GM19468 (cell line): Measurements from ENCODE around the gene TVP23C.
"Not testable (repeated sequence)": the region's sequence is repeated elsewhere in the genome, so short reads cannot be mapped to it uniquely, and the experiment has no call there.

Source experiments
- ATAC-seq: cut with Tn5 transposase; IDR thresholded peaks from one replicate; pipeline ENCODE4 v1.9.1; 2021; ENCODE audit warnings: mild to moderate bottlenecking, moderate library complexity, moderate number of reproducible peaks; ENCODE audit not compliant: unreplicated experiment; ENCODE audit errors: extremely low read depth

Gene TVP23C

DNA sequence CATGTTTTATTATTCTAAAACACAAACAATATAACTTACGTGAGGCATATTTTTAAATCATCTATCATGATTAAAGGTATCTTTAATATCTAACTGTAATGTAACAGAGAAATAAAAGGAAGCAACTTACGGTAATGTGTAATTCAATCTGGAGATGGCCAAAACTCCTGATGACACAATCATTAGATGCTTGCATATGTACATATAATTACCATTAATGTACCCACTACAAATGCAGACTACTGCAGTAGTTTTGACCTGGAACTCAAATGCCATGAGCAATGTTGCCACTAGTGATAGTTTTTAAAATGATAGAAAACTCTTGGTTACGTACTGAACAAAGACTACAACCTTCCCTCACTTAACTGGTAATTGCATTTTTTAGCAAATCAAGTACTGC is 30.2 kb downstream of the TVP23C start:
- not testable (repeated sequence) for ATAC-seq

DNA sequence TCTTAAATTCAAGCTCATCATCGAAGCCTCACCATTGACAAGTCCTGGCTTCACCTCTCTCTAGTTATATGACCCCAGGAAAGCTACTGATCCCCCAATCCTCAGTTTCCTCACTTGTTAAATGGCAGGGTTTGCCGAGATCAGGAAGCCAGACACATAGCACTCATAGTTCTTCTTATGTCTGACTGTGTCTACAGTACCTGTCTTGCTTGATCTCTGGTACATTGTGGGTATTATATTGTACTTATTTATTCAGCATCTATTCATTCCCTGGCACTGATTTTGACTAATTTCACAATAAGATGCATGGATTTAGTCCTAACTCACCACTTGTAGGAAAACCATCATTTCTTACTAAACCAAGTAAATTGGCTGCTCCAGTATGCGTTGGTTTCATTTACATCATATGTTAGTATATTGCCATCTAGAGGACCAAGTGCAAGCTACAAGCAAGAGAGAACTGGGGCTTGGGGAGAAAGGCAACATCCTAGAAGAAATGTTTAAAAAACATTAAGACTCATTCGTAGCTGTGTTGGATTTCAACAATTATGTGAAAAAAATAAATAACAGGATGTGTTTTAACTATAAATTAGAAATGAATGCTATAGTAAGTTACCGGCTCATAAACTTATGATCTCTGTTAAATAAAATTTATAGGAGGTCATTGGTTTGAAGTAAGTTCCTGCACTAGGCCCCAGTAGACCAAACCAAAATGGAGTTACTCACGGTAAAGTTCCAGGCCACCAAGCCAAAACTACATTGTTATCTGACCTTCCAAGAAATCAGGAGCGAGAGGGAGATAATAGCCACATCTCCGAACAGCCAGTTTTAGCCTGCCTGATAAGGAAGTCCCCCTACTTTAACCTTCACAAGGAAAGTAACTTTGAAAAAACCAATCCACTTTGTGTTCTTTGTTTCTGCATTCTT is 36.7 kb downstream of the TVP23C start:
- ATAC-seq = not testable (repeated sequence)

DNA sequence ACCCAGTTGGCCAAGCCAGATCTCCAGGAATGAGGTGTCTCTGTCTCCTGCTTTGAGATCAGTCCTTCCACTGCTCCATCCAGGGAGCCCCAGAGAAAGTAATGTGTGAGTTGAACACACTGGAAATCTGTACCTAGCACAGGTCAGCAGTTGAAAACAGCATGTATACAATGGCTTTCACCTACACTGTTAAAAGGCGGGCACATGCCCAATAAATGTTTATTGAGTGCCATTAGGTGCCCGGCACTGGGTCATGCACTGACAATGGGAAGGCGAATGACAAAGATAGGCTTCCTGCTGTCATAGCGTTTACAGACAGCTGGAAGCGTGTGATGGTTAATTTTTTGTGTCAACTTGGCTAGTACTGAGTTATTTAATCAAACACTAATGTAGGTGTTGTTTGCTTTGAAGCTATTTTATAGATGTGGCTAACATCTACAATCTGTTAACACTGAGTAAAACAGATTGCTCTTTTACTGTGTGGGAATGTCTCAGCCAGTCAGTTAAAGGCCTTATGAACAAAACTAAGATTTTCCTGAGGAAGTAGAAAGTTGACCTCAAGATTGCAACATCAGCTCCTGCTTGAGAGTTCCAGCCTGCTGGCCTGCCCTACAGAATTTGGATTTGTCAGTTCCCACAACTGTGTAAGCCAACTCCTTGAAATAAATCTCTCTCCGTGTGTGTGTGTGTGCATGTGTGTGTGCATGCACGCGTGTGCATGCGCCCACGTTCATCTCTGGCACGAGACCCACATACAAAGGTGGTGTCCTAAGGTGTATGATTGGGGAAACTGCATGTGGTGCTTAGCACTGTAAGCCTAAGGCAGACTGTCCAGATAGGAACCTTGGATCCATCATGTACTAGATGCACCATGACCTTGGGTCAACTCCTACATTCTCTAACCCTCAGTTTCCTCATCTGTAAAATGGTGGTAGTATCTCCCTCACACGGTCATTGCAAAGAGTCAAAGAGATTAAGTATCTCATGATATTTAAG is 38.0 kb downstream of the TVP23C start:
- ATAC-seq = not testable (repeated sequence)

DNA sequence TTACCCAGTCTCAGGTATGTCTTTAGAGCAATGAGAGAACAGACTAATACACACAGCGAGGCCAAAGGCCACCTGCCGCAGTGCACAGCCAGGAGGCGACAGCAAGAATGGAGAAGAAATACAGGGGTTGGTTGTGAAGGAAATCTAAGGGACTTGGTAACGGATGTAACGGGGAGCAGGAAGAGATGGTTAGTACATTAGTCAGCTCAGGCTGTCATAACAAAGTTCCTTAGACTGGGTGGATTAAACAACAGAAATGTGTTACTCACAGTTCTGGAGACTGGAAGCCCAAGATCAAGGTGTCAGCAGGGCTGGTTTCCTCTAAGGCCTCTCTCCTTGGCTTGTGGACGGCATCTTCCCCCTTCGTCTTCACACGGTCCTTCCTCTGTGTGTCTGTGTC is 47.1 kb downstream of the TVP23C start:
- ATAC-seq = no peak

DNA sequence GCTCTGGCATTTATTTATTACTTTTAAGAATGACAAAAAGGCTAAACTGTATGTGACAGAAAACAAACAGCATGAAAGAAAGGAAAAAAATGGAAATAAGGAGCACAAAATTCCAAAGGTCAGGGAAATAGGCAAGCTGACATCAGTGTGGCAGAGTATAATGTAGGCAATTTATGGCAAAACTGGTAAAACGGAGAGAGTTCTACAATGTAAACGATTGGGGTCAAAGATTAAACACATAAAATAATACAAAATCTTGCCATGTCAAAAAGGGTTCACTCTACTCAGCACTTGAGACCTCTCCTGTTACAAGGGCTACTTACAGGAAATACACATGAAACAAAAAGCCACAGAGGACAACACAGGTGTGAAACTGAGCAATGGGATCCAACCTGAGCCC is 48.8 kb downstream of the TVP23C start:
- no peak for ATAC-seq

DNA sequence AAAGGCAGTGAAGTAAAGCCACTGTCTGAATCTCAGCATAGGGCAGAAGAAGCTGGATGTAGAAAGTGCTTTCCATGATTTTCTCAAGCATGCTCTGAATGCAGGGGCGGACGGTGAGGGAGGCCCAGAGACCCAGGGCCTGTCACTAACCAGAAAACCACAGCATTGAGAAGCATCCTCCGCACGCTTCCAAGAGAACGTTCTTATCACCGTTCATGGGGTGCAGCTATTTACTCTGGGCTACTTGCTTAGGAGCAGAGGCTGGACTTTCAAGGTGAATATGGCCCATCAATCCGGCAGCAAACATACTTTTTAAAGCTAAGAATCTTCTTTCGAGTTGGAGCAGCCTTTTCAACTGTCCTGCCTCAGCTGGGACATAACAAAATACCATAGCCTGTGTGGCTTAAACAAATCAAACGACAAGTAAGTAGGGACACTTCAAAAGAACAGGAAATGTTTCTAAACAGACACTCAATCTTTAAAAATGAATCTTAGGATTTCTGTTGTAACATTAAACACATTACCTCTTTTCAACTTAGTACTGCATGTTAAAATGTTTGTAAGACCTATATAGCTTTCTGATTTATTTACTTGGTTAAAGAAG is 49.3 kb downstream of the TVP23C start:
- ATAC-seq = no peak

DNA sequence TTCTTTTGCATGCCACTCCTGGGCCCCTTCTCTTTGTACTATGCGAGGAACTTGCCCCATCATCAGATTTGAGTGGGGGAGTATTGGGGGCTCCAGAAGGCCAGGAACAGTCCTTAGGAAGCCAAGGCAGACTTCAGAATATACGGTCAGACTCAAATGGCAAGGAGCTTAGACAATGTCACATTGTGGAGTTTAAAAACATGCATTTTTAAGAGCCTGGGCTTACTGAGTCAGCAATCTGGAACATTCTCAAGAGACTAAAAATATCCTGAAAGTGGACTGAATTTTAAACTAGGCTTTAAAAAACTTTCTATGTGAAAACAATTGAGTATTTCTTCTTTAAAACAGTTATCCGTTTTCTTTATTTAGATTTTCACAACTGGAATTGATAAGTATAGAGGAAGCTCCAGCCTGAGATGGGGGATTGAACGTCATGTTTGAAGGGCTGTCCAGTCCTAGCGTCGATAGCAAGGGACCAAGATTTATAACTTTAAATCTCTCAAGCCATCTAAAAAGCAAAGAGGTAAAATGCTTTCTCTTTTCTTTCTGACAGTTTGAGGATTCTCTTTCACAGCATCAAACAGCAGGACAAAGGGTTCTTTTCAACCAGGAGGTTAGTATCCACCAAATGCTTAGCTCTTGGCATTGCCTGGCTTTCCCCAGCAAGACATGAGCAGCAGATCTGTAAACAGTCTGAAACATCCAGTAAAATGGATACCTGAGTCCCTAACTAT is 50.1 kb downstream of the TVP23C start:
- no peak for ATAC-seq

DNA sequence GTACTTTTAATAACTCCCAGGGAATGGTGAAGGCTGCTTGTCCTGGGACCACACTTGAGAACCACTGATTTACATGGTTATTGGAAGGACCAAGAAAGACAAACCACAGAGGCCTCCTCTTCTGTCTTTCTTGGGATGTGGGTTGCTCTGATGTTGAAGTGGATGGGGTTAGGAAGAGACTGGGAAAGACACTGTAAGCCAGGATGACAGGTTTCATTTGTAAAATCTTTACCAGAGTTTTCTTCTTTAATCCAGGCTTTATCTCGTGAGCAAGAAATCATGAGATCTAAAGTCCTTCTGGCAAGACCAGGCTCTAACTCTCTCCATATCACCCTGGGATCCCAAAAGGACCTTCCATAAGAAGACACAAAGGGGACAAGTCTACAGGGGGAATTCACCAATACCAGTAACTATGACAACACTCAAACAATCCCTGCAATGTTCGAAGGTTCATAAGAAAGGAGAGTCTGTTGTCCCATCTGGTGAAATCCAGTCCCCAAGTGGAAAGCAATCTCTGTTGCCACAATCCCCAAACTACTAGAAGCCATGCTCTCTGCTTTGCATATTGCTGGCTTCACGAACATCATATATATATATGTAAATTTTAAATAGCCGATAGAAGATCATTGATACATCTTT is 51.1 kb downstream of the TVP23C start:
- no peak for ATAC-seq

DNA sequence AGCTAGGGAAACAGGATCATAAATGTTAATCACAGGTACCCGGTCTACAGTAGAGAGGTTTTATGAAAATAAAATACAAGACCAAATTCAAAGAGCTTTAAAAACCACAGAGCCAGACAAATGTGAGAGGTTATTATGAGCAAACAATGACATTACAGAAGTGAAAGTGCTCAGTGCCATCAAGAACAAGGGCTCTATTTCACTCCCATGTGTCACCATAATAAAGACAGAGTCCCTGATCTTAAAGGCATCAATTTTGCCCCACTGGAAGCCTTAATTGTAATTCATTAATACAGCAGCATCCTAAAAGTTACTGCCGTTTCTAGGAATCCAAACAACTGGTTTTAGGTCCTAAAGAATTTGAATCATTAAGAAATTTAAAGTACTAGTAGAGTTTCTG is 52.1 kb downstream of the TVP23C start:
- ATAC-seq = peak; percentile 71

DNA sequence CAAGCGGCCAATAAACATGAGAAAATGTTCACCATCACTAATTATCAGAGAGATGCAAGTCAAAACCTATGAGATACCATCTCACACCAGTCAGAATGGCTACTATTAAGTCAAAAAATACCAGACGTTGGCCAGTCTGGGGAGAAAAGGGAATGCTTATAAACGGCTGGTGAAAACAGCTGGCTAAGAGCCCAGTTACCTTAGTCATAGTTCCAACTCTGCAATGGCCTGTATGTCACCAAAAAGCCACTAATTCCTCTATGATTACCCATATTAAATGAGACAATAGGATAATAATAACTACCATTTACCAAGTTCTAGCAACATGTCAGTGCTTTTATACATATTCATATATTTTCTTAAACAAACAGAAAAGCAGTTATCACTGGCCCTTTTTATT is 52.9 kb downstream of the TVP23C start:
- ATAC-seq = no peak

DNA sequence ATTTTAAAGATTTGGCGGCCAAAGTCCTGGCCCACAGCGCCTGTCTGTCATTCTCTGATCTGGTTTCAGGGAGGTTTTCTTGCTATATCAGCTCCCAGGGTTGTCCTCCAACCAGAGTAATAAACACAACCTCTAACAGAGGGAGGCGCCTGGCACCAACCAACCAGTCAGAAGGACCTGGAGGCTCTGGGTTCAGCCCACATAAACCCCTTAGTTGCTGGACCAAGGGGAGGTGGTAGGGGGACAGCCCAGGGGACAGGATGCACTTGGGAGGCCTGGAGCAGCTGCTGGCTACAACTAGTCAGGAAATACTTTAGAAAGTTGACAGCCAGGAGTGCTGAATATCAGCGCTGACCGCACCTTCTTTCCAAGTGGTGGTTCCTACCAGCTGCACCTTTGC is 54.2 kb downstream of the TVP23C start:
- ATAC-seq = no peak

DNA sequence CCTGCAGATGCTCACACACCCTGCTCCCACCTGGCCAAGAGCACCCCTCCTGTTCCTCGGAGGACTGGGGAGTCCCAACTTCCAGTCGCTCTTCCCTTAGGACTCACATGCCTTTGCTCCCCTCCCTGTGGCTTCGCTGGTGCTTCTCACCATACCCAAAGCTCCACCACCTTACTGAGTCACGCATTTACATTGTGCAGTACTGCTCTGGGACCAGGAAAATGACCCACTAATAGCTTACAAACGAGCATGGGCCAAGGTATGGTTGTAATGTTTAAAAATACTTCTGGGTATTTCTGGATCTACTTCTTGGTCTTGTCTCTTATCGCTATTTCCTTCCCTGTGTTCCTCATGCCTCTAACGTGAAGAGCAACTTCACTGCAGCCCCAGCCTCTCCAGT is 54.8 kb downstream of the TVP23C start:
- no peak for ATAC-seq

DNA sequence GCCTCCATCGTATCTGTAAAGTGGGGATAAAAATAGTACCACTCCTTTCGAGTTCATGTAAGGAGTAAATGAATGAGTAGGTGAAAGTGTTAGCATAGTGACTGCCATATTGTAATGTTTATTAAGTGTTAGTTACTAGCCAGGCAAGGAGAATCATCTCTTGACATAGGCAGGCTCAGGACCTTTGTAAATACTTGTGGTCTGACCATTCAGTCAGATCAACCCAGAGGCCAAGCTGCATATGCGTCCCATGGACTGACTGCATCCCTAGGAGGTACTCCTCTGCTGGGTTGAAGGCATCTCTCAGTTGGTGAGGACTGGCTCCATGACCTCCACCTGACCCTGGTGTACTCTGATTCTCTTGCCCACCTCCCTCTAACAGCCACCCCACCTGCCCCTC is 55.4 kb downstream of the TVP23C start:
- no peak for ATAC-seq

DNA sequence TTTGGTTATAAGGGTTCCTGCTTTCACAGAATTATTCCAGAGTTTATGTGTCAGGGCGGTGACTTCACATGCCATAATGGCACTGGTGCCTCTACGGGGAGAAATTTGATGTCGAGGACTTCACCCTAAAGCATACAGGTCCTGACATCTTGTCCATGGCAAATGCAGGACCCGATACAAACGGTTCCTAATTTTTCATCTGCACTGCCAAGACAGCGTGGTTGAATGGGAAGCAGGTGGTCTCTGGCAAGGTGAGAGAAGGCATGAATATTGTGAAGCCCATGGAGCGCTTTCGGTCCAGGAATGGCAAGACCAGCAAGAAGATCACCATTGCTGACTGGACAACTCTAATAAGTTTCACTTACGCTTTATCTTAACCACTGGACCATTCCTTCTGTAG is 56.3 kb downstream of the TVP23C start:
- ATAC-seq = no peak

DNA sequence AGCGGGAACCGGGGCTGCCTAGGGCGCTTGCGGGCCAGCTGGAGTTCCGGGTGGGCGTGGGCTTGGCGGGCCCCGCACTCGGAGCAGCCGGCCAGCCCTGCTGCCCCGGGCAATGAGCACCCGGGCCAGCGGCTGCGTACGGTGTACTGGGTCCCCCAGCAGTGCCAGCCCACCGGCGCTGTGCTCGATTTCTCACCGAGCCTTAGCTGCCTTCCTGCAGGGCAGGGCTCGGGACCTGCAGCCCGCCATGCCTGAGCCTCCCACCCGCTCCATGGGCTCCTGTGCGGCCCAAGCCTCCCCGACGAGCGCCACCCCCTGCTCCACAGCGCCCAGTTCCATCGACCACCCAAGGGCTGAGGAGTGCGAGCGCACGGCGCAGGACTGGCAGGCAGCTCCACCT is 57.6 kb downstream of the TVP23C start:
- not testable (repeated sequence) for ATAC-seq

DNA sequence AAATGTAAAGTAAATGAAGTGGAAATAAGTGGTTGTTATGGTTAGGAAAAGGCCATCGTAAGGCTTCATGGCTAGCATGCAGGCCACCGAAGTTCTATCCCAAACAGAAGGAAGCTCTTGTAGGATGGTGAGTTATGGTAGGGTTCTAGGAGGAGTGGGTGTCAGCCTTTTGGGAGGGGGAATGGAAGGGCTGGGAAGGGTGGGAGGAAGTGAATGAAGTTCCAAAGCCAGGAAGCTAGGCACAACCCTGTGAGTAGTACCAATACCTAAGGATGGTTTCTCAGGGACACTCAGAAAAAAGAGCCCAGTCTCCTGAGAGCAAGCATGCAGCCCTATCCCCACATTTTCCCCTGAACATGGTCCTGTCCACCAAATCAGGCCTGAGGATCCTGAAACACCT is 59.6 kb downstream of the TVP23C start:
- ATAC-seq = no peak

DNA sequence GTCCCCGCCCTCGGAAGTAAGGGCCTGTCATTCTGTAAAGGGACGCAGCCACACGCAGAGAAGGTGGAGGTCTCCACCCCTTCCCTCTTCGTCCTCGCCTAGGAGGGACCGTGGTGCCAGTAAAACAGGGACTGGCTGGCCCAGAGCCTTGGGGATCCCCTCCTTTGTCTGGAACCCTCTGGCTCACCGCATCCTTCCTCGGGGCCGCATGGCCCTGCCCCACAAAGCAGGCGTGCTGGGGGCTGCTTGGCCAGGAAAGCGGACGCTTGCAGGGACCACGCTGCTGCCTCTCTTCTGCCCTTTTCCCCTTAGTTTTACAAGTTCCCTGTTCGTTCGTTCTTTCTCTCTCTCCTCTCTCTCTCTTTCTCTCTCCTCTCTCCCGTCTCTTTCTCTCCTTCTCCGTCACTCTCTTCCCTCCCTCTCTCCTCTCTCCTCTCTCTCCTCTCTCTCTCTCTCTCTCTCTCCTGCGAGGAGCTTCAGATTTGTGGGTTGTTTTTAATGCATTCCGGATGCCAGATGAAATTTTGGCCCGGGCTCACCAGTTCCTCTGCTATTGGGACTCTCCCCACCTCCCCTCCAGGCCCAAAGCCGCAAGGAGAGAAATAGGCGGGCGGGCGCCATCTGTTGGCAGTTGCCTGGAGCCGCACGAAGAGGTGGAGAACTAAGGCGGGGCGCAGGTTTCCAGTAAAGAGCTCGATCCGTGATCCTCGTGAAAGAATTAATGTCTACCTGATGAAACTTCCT is 60.7 kb downstream of the TVP23C start:
- ATAC-seq = no peak

DNA sequence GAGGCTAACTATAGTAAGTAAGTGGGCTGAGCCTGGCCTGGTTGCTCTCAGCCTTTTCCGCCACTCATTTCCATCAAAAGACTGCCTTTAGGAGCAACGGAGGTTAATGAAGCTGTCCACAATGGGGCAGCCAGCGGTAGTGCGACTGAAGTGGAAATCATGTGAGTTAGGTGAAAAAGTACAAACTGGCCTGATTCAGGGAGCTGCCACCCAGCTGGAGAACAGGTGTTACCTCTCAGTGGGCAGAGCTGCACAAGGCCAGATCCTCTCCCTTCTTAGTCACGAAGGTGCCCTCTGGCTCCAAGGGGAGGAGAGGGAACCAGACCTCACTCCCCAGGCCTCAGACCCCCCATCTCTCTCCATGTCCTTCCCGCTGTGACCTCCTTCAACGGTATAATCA is 61.5 kb downstream of the TVP23C start:
- no peak for ATAC-seq

DNA sequence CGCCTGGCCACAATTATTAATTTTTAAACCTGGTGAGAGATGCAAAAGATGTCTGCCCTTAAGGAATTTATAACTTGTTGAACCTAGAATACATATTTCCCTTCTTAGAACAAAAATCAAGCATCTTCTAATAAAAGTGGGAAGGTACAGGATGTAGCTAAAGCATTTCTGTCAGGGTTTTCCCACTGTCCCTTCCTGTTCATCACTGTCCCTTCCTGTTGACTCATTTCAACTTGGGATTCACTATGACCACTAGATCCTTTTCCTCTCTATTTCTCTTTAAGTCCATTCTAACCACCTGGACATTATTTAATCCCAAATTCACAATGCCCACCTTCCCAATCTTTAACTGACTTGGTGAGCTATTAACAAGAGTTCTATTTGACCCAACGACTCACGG is 62.0 kb downstream of the TVP23C start:
- ATAC-seq = no peak
